Right atrium auricular region (tissue), 2 donors: ENCODE results near the gene PRCC. TPM values are rescaled to one million over a fixed set of nuclear protein-coding genes. Genes with fewer than 3 reads are reported as not detected.
A peak's percentile ranks its signal among the peaks of the same experiment; 100 is the strongest.

ENCODE experiments used
- DNase-seq: peaks from one replicate; pipeline ENCODE4 v3.0.0-alpha.2; 2019; ENCODE audit warnings: low spot score
- H3K27ac ChIP-seq, 2 donors: fragments of 200-600 bp; sonication (generic); 1 replicate in 1 of 2; 2 replicates in 1 of 2; pipeline ENCODE4 v1.5.1; 2016 to 2019
- H3K27me3 ChIP-seq, 2 donors: fragments of 200-600 bp; sonication (generic); one replicate each; pipeline versions ENCODE4 v1.5.1 to v1.6.0; 2017 to 2019
- H3K36me3 ChIP-seq: fragments of 200-600 bp; sonication (generic); one replicate; pipeline ENCODE4 v1.5.1; 2016
- H3K4me1 ChIP-seq, 2 donors: fragments of 200-600 bp; sonication (generic); one replicate each; pipeline versions ENCODE4 v1.5.1 to v1.6.0; 2017 to 2019
- H3K4me3 ChIP-seq, 2 donors: fragments of 200-600 bp; sonication (generic); 1 replicate in 1 of 2; 2 replicates in 1 of 2; pipeline ENCODE4 v1.5.1; 2017 to 2019; ENCODE audit warnings: mild to moderate bottlenecking in 1 of 2, moderate library complexity in 1 of 2
- H3K9me3 ChIP-seq, 2 donors: fragments of 200-600 bp; sonication (generic); one replicate each; pipeline ENCODE4 v1.5.1; 2019
- CTCF ChIP-seq, 2 donors: fragments of 200-600 bp; sonication (generic); IDR thresholded peaks; one replicate each; pipeline ENCODE4 v1.5.1; 2019; ENCODE audit warnings: antibody characterized with exemption in 2 of 2
- total RNA-seq, 2 donors: library from RNA; depleted of rRNA; stranded (reverse); fragments of >200 nt; gene quantifications; one replicate each; pipeline ENCODE4 v1.1.0, GENCODE V29; 2016

Gene PRCC
- total RNA-seq, 2 donors from 2014 or later = 29.8 to 34.3 TPM

GRCh38 chr1:156805766-156806511, 38.6 kb downstream of the PRCC start:
- TF ChIP-seq CTCF (IDR thresholded peaks at IDR 0.05) = no peak
- Histone ChIP-seq H3K27me3 (no peaks in the 10 kb centered on the region), H3K27ac (peak overlapping the region in 1 of 2 donors; percentile 27), H3K4me3 (no peak overlapping the region), H3K4me1 (peaks cover 0 to 35% of the 10 kb centered on the region in 2 donors), H3K9me3 (no peaks in the 10 kb centered on the region), H3K36me3 (peaks cover 4% of the 10 kb centered on the region)
- no peak for DNase-seq

- DNase-seq = no peak
- Histone ChIP-seq H3K9me3 (no peaks in the 10 kb centered on the region), H3K4me3 (no peak overlapping the region), H3K27me3 (no peaks in the 10 kb centered on the region), H3K4me1 (peaks cover 0 to 26% of the 10 kb centered on the region in 2 donors), H3K27ac (no peak overlapping the region), H3K36me3 (no peaks in the 10 kb centered on the region)
- TF ChIP-seq CTCF (IDR thresholded peaks at IDR 0.05) = no peak
Measured at GRCh38 chr1:156806512-156807440, 39.4 kb downstream of the PRCC start.

GRCh38 chr1:156807627-156808026, 40.3 kb downstream of the PRCC start:
- Histone ChIP-seq H3K27me3 (no peaks in the 10 kb centered on the region), H3K4me1 (peaks cover 0 to 21% of the 10 kb centered on the region in 2 donors), H3K27ac (no peak overlapping the region), H3K4me3 (no peak overlapping the region), H3K9me3 (no peaks in the 10 kb centered on the region), H3K36me3 (no peaks in the 10 kb centered on the region)
- TF ChIP-seq CTCF (IDR thresholded peaks at IDR 0.05) = no peak
- DNase-seq = no peak

- DNase-seq = no peak
Measured at GRCh38 chr1:156808186-156809030, 41.1 kb downstream of the PRCC start.

More at GRCh38 chr1:156808186-156809030, 41.1 kb downstream of the PRCC start:
- no peak overlapping the region for H3K4me3 ChIP-seq
- H3K9me3 ChIP-seq = no peaks in the 10 kb centered on the region
- no peaks in the 10 kb centered on the region for H3K27me3 ChIP-seq
- TF ChIP-seq CTCF (IDR thresholded peaks at IDR 0.05) = no peak
- H3K27ac ChIP-seq = no peak overlapping the region
- peaks cover 0 to 23% of the 10 kb centered on the region in 2 donors for H3K4me1 ChIP-seq
- H3K36me3 ChIP-seq = no peaks in the 10 kb centered on the region
